GM13976 (cell line): Measurements from ENCODE around the gene HSPB8.

Experiments
- DNase-seq: peaks from one replicate; pipeline ENCODE4 v3.0.0; 2012; ENCODE audit warnings: low spot score
- in situ Hi-C: fragments of 300-500 bp; cut with MboI; formaldehyde crosslinking; loops from one replicate; pipeline ENCODE4 v1.12.0; 2022; ENCODE audit warnings: low sequenced_read_pairs, mixed read lengths, inconsistent platforms; ENCODE audit not compliant: unreplicated experiment
- TF ChIP-seq, protein P1 (sequence below): IDR thresholded peaks from 2 replicates; pipeline ENCODE4 v1.5.1; 2012; ENCODE audit warnings: borderline replicate concordance, mild to moderate bottlenecking; ENCODE audit not compliant: insufficient read depth; ENCODE audit errors: extremely low read depth, missing control alignments, control extremely low read depth

The HSPB8 gene

DNA sequence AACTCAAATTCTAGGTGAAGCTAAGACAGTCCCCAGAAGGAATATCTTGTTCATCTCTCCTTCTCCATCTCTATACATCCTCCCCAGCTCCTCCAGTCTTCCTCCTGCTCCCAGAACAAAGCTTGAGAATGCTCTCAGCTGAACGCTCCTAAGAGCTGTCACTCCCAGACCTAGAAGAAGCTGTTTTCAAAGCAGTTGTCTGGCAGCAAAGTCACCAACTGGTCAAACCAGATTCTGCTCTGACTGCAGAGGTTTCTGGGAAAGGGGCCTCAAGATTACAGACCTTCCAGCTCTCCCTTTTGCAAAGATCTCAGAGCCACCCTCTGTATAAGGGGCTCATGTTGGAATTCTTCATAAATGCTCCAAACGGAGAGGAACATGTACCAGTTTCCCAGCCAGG lies 9.6 kb upstream of the HSPB8 start:
- TF ChIP-seq, protein P1, sequence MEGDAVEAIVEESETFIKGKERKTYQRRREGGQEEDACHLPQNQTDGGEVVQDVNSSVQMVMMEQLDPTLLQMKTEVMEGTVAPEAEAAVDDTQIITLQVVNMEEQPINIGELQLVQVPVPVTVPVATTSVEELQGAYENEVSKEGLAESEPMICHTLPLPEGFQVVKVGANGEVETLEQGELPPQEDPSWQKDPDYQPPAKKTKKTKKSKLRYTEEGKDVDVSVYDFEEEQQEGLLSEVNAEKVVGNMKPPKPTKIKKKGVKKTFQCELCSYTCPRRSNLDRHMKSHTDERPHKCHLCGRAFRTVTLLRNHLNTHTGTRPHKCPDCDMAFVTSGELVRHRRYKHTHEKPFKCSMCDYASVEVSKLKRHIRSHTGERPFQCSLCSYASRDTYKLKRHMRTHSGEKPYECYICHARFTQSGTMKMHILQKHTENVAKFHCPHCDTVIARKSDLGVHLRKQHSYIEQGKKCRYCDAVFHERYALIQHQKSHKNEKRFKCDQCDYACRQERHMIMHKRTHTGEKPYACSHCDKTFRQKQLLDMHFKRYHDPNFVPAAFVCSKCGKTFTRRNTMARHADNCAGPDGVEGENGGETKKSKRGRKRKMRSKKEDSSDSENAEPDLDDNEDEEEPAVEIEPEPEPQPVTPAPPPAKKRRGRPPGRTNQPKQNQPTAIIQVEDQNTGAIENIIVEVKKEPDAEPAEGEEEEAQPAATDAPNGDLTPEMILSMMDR = no peak
- DNase-seq = no peak
- in situ Hi-C loops = no loop called here

DNA sequence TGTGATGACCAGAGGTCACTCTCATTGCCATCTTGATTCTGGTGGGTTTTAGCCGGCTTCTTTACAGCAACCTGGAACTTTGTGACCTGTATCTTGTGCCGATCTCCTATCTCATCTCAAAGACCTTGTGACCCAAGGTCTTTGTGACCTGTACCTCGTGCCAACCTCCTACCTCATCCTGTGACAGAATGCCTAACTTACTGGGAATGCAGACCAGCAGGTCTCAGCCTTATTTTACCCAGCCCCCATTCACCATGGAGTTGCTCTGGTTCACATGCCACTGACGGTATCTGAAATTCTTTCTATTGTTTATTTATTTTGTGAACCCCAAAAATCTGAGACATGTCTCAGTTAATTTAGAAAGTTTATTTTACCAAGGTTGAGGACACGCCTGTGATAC lies 7.4 kb upstream of the HSPB8 start:
- TF ChIP-seq, protein P1 = no peak
- DNase-seq = no peak
- in situ Hi-C loops = no loop called here

GRCh38 chr12:119171691-119172425 lies 6.9 kb upstream of the HSPB8 start:
- TF ChIP-seq, protein P1 = no peak
- no peak for DNase-seq
- in situ Hi-C loops = no loop called here

DNA sequence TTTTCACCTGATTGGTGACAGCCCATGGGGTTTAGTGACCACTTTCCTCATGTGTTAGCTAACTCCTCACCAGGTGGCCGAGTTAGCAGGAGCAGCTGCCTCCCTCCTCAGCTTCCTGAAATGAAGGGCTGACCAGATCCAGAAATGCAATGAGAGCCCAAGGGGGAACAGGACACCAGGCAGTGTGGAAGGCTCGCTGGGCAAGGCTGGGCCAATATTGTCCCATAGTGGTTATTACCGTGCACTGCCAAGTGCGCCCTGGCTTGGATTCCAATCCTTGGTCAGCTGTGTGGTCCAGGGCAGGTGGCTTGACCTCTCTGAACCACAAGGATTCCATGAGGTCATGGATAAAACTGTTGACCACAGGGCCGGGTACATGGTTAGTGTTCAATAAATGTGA lies 3.6 kb upstream of the HSPB8 start:
- TF ChIP-seq, protein P1 = no peak
- DNase-seq = no peak
- in situ Hi-C loops = no loop called here

- TF ChIP-seq, protein P1 = no peak
- in situ Hi-C loops = no loop called here
- DNase-seq = no peak
Measured at GRCh38 chr12:119176267-119177055, 2.3 kb upstream of the HSPB8 start.

DNA sequence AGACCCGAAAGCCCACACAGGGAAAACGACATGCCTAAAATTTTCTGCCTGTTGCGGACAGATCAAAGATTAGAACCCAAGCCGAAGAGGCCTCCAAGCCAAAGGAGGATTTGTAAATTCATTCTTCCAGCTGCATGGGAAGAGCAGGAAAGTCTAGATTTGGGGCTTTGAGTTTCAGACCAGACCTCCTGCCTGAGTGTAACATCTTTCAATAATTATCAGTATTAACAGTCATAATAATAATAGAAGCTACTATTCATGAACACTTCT lies 1.7 kb upstream of the HSPB8 start:
- no peak for DNase-seq
- in situ Hi-C loops = no loop called here
- TF ChIP-seq, protein P1 = no peak
